Measurements from ENCODE around the gene ABI3BP. TPM values are rescaled to one million over a fixed set of nuclear protein-coding genes. Genes with fewer than 3 reads are reported as not detected.

ABI3BP gene
- polyA plus RNA-seq, 1 experiment = 16.3 TPM

DNA sequence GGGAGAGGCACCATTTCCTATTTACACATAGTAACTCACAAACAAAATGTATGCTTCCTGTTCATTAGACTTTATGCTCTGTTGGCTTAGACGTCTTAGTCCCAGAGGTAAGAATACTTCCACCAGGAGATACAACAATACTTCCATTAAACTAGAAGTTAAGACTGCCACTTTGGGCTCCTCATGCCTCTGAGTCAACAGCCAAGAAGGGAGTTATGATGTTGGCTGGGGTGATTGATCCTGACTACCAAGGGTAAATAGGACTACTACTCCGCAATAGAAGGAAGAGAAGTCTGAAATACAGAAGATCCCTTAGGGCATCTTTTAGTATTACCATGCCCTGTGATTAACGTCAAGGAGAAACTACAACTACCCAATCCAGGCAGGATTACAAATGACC, 43.5 kb upstream of the ABI3BP start:
- H3K4me3 ChIP-seq (ENCODE audit: low read depth, low read length) = no peak overlapping the region
- no peaks in the 10 kb centered on the region for H3K36me3 ChIP-seq (ENCODE audit: control insufficient read depth, insufficient read depth, low read length)
- no peak for DNase-seq (ENCODE audit: low read depth)
- CTCF ChIA-PET = no interaction called here
- H3K27me3 ChIP-seq (ENCODE audit: control insufficient read depth, insufficient read depth, low read length) = no peaks in the 10 kb centered on the region
- POLR2A ChIA-PET = no interaction called here
- TF ChIP-seq, protein P1, sequence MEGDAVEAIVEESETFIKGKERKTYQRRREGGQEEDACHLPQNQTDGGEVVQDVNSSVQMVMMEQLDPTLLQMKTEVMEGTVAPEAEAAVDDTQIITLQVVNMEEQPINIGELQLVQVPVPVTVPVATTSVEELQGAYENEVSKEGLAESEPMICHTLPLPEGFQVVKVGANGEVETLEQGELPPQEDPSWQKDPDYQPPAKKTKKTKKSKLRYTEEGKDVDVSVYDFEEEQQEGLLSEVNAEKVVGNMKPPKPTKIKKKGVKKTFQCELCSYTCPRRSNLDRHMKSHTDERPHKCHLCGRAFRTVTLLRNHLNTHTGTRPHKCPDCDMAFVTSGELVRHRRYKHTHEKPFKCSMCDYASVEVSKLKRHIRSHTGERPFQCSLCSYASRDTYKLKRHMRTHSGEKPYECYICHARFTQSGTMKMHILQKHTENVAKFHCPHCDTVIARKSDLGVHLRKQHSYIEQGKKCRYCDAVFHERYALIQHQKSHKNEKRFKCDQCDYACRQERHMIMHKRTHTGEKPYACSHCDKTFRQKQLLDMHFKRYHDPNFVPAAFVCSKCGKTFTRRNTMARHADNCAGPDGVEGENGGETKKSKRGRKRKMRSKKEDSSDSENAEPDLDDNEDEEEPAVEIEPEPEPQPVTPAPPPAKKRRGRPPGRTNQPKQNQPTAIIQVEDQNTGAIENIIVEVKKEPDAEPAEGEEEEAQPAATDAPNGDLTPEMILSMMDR (IDR thresholded peaks at IDR 0.05; ENCODE audit: insufficient read depth, low read depth, low read length) = no peak

DNA sequence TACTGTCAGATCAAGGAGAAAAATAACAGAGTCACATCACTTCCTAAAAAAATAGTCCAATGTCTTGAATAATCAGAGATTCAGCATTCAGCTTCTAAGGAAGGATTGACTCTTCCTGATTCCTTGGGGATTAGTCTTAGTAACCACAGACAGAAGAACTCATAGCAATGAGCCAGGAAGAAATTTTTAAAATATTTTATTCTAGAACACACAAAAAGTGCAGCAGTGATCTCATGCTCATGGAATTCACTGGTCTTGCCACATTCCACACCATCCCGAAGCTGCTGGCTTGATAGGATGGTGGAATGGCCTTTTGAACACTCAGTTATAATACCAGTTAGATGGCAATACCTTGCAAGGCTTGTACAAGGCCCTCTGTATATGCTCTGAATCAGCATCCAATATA, 43.0 kb upstream of the ABI3BP start:
- H3K4me3 ChIP-seq (ENCODE audit: low read depth, low read length) = no peak overlapping the region

DNA sequence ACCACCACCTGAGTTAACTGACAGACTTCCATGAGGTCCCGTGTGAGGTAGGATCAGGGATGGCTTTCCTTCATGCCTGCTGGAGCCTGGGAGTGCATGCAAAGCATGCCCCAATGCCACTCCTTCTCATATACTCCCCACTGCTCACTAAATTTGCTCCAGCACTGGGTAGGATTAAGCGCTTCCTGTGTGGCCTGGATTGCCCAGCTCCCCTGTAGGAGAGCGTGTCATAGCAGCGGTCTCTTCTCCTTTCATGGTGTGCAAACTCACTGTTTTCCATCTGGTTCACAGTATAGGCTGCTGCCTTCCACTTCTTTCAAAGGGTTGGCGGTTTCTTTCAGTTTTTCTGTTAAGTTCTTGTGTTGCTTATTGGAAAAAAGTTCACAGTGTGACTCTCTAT, 34.1 kb upstream of the ABI3BP start:
- CTCF ChIA-PET = interaction anchor here (1.1 kb wide), 1 partner anchor 168 kb away, joined by 3 read pairs; no protein-coding TSS in a partner anchor
- no peaks in the 10 kb centered on the region for H3K27me3 ChIP-seq (ENCODE audit: control insufficient read depth, insufficient read depth, low read length)
- TF ChIP-seq, protein P1 (IDR thresholded peaks at IDR 0.05; ENCODE audit: insufficient read depth, low read depth, low read length) = no peak
- POLR2A ChIA-PET = no interaction called here
- DNase-seq (ENCODE audit: low read depth) = no peak
- H3K36me3 ChIP-seq (ENCODE audit: control insufficient read depth, insufficient read depth, low read length) = no peaks in the 10 kb centered on the region
- H3K4me3 ChIP-seq (ENCODE audit: low read depth, low read length) = no peak overlapping the region

More for the DNA sequence above, 43.0 kb upstream of the ABI3BP start:
- ChIA-PET POLR2A (no interaction called here), CTCF (interaction anchor here (0.6 to 0.8 kb wide), 2 partner anchors 81 to 160 kb away, joined by 3 to 4 read pairs; no protein-coding TSS in a partner anchor)
- DNase-seq (ENCODE audit: low read depth) = peak; percentile 93
- TF ChIP-seq, protein P1 (IDR thresholded peaks at IDR 0.05; ENCODE audit: insufficient read depth, low read depth, low read length) = no peak
- H3K27me3 ChIP-seq (ENCODE audit: control insufficient read depth, insufficient read depth, low read length) = no peaks in the 10 kb centered on the region
- H3K36me3 ChIP-seq (ENCODE audit: control insufficient read depth, insufficient read depth, low read length) = no peaks in the 10 kb centered on the region

DNA sequence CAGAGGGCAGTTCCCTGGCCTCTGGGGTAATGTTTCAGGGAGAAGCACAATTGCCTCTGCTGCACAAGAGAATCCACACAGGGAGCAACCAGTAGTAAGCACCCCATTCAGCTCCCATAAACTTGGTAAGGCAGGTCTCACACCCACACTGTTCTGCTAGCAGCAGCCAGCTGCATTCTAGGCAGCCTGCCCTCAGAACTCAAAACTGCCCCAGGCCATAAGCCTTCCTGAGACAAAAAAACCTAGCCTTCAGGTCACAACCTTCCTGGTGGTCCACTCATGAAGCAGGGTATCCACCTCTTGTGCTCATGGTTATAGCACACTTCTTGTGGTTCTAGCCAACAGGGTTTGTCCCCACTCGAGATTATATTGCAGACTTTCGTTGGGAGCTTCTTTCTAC, 33.7 kb upstream of the ABI3BP start:
- Histone ChIP-seq H3K27me3 (ENCODE audit: control insufficient read depth, insufficient read depth, low read length) (no peaks in the 10 kb centered on the region), H3K4me3 (ENCODE audit: low read depth, low read length) (no peak overlapping the region), H3K36me3 (ENCODE audit: control insufficient read depth, insufficient read depth, low read length) (no peaks in the 10 kb centered on the region)
- ChIA-PET CTCF (interaction anchor here (1.1 kb wide), 1 partner anchor 169 kb away, joined by 3 read pairs; no protein-coding TSS in a partner anchor), POLR2A (no interaction called here)
- TF ChIP-seq, protein P1 (IDR thresholded peaks at IDR 0.05; ENCODE audit: insufficient read depth, low read depth, low read length) = no peak
- DNase-seq (ENCODE audit: low read depth) = no peak

DNA sequence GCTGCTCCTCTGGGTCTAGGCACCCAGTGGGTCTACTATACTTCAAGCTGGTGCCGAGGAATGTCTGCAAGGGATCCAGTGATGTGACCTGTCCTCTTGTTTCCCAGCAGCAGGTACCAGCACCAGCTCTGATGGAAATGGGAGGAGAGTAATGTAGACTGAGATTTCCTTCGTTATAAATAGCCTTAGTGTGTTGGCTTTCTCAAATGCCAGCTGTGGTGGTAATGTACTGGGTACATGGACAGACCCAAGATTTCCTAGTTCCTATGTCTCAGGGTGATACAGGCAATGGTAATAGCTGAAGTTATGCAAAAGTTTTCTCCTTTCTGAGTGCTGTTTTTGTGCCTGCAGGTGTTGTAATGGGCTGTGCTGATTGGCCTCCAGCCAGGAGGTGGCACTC, 33.0 kb upstream of the ABI3BP start:
- ChIA-PET POLR2A (no interaction called here), CTCF (interaction anchor here (0.9 to 1.1 kb wide), 2 partner anchors 16 to 170 kb away, joined by 3 read pairs; no protein-coding TSS in a partner anchor)
- Histone ChIP-seq H3K36me3 (ENCODE audit: control insufficient read depth, insufficient read depth, low read length) (no peaks in the 10 kb centered on the region), H3K4me3 (ENCODE audit: low read depth, low read length) (no peak overlapping the region), H3K27me3 (ENCODE audit: control insufficient read depth, insufficient read depth, low read length) (no peaks in the 10 kb centered on the region)
- TF ChIP-seq, protein P1 (IDR thresholded peaks at IDR 0.05; ENCODE audit: insufficient read depth, low read depth, low read length) = no peak
- DNase-seq (ENCODE audit: low read depth) = no peak

Data from BJ (cell line).